Astrocyte of the spinal cord (primary cell): ENCODE results near the gene OR11H7.

Source experiments
- DNase-seq: peaks from one replicate; pipeline ENCODE4 v3.0.0; 2011; ENCODE audit warnings: low read depth, low spot score
- H3K4me3 ChIP-seq: 2 replicates; pipeline ENCODE4 v1.5.1; 2011; ENCODE audit warnings: low read depth, mild to moderate bottlenecking, low read length, moderate library complexity
- CTCF ChIP-seq: IDR thresholded peaks from 2 replicates; pipeline ENCODE4 v1.5.1; 2012; ENCODE audit warnings: low read depth, mild to moderate bottlenecking, low read length, inconsistent platforms
- in situ Hi-C: cut with HindIII; loops from 2 replicates; pipeline ENCODE4 v1.10.0; 2017; ENCODE audit warnings: low sequenced_read_pairs

The OR11H7 gene

GRCh38 chr14:20228681-20229080 lies at the start of gene OR11H7:
TSS of gene OR11H7 (plus strand) at chr14:20228981.
- no peak for DNase-seq
- in situ Hi-C loops = no loop called here

GRCh38 chr14:20179218-20179617 lies 49.6 kb upstream of the OR11H7 start:
- in situ Hi-C loops = no loop called here
- no peak for DNase-seq
- no peak overlapping the region for H3K4me3 ChIP-seq
- TF ChIP-seq CTCF = no peak

More at GRCh38 chr14:20228681-20229080, at the start of gene OR11H7:
- no peak for TF ChIP-seq CTCF
- no peak within 1 kb of the TSS for H3K4me3 ChIP-seq

GRCh38 chr14:20179880-20180279 lies 48.9 kb upstream of the OR11H7 start:
- in situ Hi-C loops = no loop called here
- DNase-seq = no peak
- H3K4me3 ChIP-seq = no peak overlapping the region
- TF ChIP-seq CTCF = no peak

GRCh38 chr14:20180486-20180885 lies 48.3 kb upstream of the OR11H7 start:
- no peak for TF ChIP-seq CTCF
- in situ Hi-C loops = no loop called here
- H3K4me3 ChIP-seq = no peak overlapping the region
- DNase-seq = no peak

- DNase-seq = no peak
- no peak overlapping the region for H3K4me3 ChIP-seq
- in situ Hi-C loops = no loop called here
- no peak for TF ChIP-seq CTCF
These were observed 44.6 kb upstream of the OR11H7 start for GRCh38 chr14:20184181-20184580.

- in situ Hi-C loops = no loop called here
- no peak within 1 kb of the TSS for H3K4me3 ChIP-seq
- TF ChIP-seq CTCF = no peak
- DNase-seq = no peak
These were observed 38.2 kb upstream of the OR11H7 start, which contains the start of gene OR11G2 for GRCh38 chr14:20190596-20190995. TSS of gene OR11G2 (plus strand) at chr14:20190896. CDS start at chr14:20197438, 6,542 bp downstream.

GRCh38 chr14:20191396-20191795 lies 37.4 kb upstream of the OR11H7 start:
- no peak for TF ChIP-seq CTCF
- in situ Hi-C loops = no loop called here
- no peak overlapping the region for H3K4me3 ChIP-seq
- DNase-seq = no peak
